Neural cell (in vitro differentiated cells): Measurements from ENCODE around the gene FANCB. TPM values are rescaled to one million over a fixed set of nuclear protein-coding genes. Genes with fewer than 3 reads are reported as not detected.

Experiments used
- H2AFZ ChIP-seq: fragments of 200-600, 300-800 bp; sonication (generic), shearing (Covaris generic); 2 replicates; pipeline ENCODE4 v1.6.0; 2014; ENCODE audit warnings: low read depth, mild to moderate bottlenecking, antibody characterized with exemption, low read length, moderate library complexity
- H3F3A ChIP-seq: fragments of 200-600 bp; shearing (Covaris generic); 2 replicates; pipeline ENCODE4 v1.6.1; 2016; ENCODE audit warnings: mild to moderate bottlenecking, moderate library complexity, mixed read lengths, antibody characterized with exemption, low read length; ENCODE audit not compliant: insufficient read depth, poor library complexity, severe bottlenecking
- H3K27ac ChIP-seq: fragments of 200-600, 300-800 bp; sonication (generic), shearing (Covaris generic); 2 replicates; pipeline ENCODE4 v1.5.1; 2014; ENCODE audit warnings: mild to moderate bottlenecking, low read length, moderate library complexity
- H3K27me3 ChIP-seq: fragments of 300-800, 200-600 bp; sonication (generic), shearing (Covaris generic); 2 replicates; pipeline ENCODE4 v1.6.0; 2014; ENCODE audit warnings: mild to moderate bottlenecking, low read depth, low read length, moderate library complexity; ENCODE audit not compliant: insufficient read depth
- H3K36me3 ChIP-seq: fragments of 300-800, 200-600 bp; sonication (generic), shearing (Covaris generic); 2 replicates; pipeline ENCODE4 v1.5.1; 2014; ENCODE audit warnings: mild to moderate bottlenecking, antibody characterized with exemption, low read length, moderate library complexity; ENCODE audit not compliant: insufficient read depth
- H3K4me2 ChIP-seq: fragments of 300-800, 200-600 bp; sonication (generic), shearing (Covaris generic); 2 replicates; pipeline ENCODE4 v1.6.0; 2014; ENCODE audit warnings: mild to moderate bottlenecking, low read length
- H3K4me3 ChIP-seq: fragments of 300-800, 200-600 bp; sonication (generic), shearing (Covaris generic); 2 replicates; pipeline ENCODE4 v1.5.1; 2014; ENCODE audit warnings: mild to moderate bottlenecking, low read length, moderate library complexity
- H3K79me2 ChIP-seq: fragments of 200-600 bp; shearing (Covaris generic); replicated peaks from 2 replicates; pipeline ENCODE4 v1.6.0; 2014; ENCODE audit warnings: mild to moderate bottlenecking, low read length, moderate library complexity; ENCODE audit not compliant: insufficient read depth
- H3K9ac ChIP-seq: fragments of 300-800, 200-600 bp; sonication (generic), shearing (Covaris generic); 2 replicates; pipeline ENCODE4 v1.6.1; 2016; ENCODE audit warnings: mild to moderate bottlenecking, low read length, mixed read lengths
- H3K9me2 ChIP-seq: fragments of 200-600 bp; shearing (Covaris generic); 2 replicates; pipeline ENCODE4 v1.6.1; 2016; ENCODE audit warnings: mild to moderate bottlenecking, low read length, mixed read lengths; ENCODE audit not compliant: insufficient read depth
- H3K9me3 ChIP-seq: fragments of 200-600, 300-800 bp; sonication (generic), shearing (Covaris generic); 2 replicates; pipeline ENCODE4 v1.6.1; 2016; ENCODE audit warnings: mild to moderate bottlenecking, mixed run types, low read length, moderate library complexity, mixed read lengths
- H4K20me1 ChIP-seq: fragments of 200-600 bp; shearing (Covaris generic); 2 replicates; pipeline ENCODE4 v1.6.1; 2016; ENCODE audit warnings: mild to moderate bottlenecking, mixed run types; ENCODE audit not compliant: insufficient read depth
- CTCF ChIP-seq: fragments of 450-650 bp; IDR thresholded peaks from 2 replicates; pipeline ENCODE4 v1.5.1; 2014; ENCODE audit warnings: antibody characterized with exemption, mild to moderate bottlenecking, moderate library complexity; ENCODE audit not compliant: poor library complexity, severe bottlenecking
- EP300 ChIP-seq: fragments of 450-650 bp; conservative IDR thresholded peaks from 2 replicates; pipeline ENCODE4 v1.6.1; 2014; ENCODE audit warnings: antibody characterized with exemption, mild to moderate bottlenecking, moderate library complexity; ENCODE audit not compliant: poor library complexity, severe bottlenecking
- EZH2 ChIP-seq: fragments of 200-600, 300-800 bp; shearing (Covaris generic), sonication (generic); IDR thresholded peaks from 2 replicates; pipeline ENCODE4 v1.6.1; 2014; ENCODE audit warnings: antibody characterized with exemption, low read length, borderline replicate concordance, mild to moderate bottlenecking; ENCODE audit not compliant: insufficient read depth, poor library complexity, severe bottlenecking
- MXI1 ChIP-seq: fragments of 450-650 bp; conservative IDR thresholded peaks from 2 replicates; pipeline ENCODE4 v1.6.1; 2014; ENCODE audit warnings: antibody characterized with exemption, mild to moderate bottlenecking; ENCODE audit not compliant: poor library complexity, severe bottlenecking
- POLR2AphosphoS5 ChIP-seq: IDR thresholded peaks from 2 replicates; pipeline ENCODE4 v1.6.1; 2012
- RAD21 ChIP-seq: fragments of 450-650 bp; conservative IDR thresholded peaks from 2 replicates; pipeline ENCODE4 v1.6.1; 2014; ENCODE audit warnings: antibody characterized with exemption, mild to moderate bottlenecking, moderate library complexity
- REST ChIP-seq: IDR thresholded peaks from 2 replicates; pipeline ENCODE4 v1.6.1; 2012; ENCODE audit warnings: borderline replicate concordance
- SMC3 ChIP-seq: fragments of 450-650 bp; conservative IDR thresholded peaks from 2 replicates; pipeline ENCODE4 v1.6.1; 2014; ENCODE audit warnings: antibody characterized with exemption, mild to moderate bottlenecking, moderate library complexity; ENCODE audit not compliant: poor library complexity
- TAF1 ChIP-seq: IDR thresholded peaks from 2 replicates; pipeline ENCODE4 v1.6.1; 2012; ENCODE audit warnings: low read depth
- polyA plus RNA-seq: library from polyadenylated mRNA; depleted of rRNA; stranded (reverse); fragments of >200 nt; gene quantifications from 2 replicates; pipeline ENCODE4 v1.2.3, GENCODE V29; 2014

Gene FANCB
- polyA plus RNA-seq, 1 donor from 2014 or later: 0.17 TPM

GRCh38 chrX:14798805-14799397 lies 74.0 kb downstream of the FANCB start:
- no peaks in the 10 kb centered on the region for H4K20me1 ChIP-seq
- no peaks in the 10 kb centered on the region for H3K27me3 ChIP-seq
- no peaks in the 10 kb centered on the region for H3F3A ChIP-seq
- H3K79me2 ChIP-seq: no peaks in the 10 kb centered on the region
- no peaks in the 10 kb centered on the region for H3K9me3 ChIP-seq
- H2AFZ ChIP-seq: no peak overlapping the region
- H3K9ac ChIP-seq: no peak overlapping the region
- H3K9me2 ChIP-seq: no peaks in the 10 kb centered on the region
- H3K27ac ChIP-seq: no peak overlapping the region
- no peaks in the 10 kb centered on the region for H3K36me3 ChIP-seq
- H3K4me3 ChIP-seq: no peak overlapping the region
- H3K4me2 ChIP-seq: no peak overlapping the region
- no peak for TF ChIP-seq SMC3
- no peak for TF ChIP-seq EZH2
- TF ChIP-seq POLR2AphosphoS5: no peak
- TF ChIP-seq TAF1: no peak
- no peak for TF ChIP-seq RAD21
- no peak for TF ChIP-seq REST
- no peak for TF ChIP-seq EP300
- no peak for TF ChIP-seq MXI1
- no peak for TF ChIP-seq CTCF

Other genes with a start within 250 kb of the FANCB start
- 10.6 and 12.4 TPM in 2 replicates for gene MOSPD2, start 352 bp upstream of the FANCB start, polyA plus RNA-seq